Measurements from ENCODE around the gene USF2.

USF2 gene

GRCh38 chr19:35303357-35303915 lies 34.7 kb downstream of the USF2 start:
- no peak for DNase-seq

- no peak for DNase-seq
These were observed 35.3 kb downstream of the USF2 start for GRCh38 chr19:35304036-35304435.

GRCh38 chr19:35305181-35305580 lies 36.4 kb downstream of the USF2 start:
- DNase-seq = no peak

- no peak for DNase-seq
These were observed 37.9 kb downstream of the USF2 start for GRCh38 chr19:35306473-35307246.

GRCh38 chr19:35307931-35308330 lies 39.2 kb downstream of the USF2 start:
- DNase-seq = no peak

- no peak for DNase-seq
These were observed 40.1 kb downstream of the USF2 start for GRCh38 chr19:35308910-35309309.

GRCh38 chr19:35309481-35310279 lies 40.9 kb downstream of the USF2 start:
- DNase-seq = no peak

GRCh38 chr19:35310331-35310730 lies 41.6 kb downstream of the USF2 start:
- no peak for DNase-seq

- DNase-seq = no peak
These were observed 42.2 kb downstream of the USF2 start for GRCh38 chr19:35310811-35311465.

- no peak for DNase-seq
These were observed 43.3 kb downstream of the USF2 start for GRCh38 chr19:35311901-35312665.

- no peak for DNase-seq
These were observed 44.8 kb downstream of the USF2 start for GRCh38 chr19:35313587-35313986.

- DNase-seq = no peak
These were observed 45.3 kb downstream of the USF2 start for GRCh38 chr19:35314031-35314430.

- no peak for DNase-seq
These were observed 46.2 kb downstream of the USF2 start for GRCh38 chr19:35314858-35315470.

- no peak for DNase-seq
These were observed 47.1 kb downstream of the USF2 start for GRCh38 chr19:35315883-35316282.

GRCh38 chr19:35316560-35316959 lies 47.8 kb downstream of the USF2 start:
- DNase-seq = no peak

GRCh38 chr19:35317464-35318043 lies 48.8 kb downstream of the USF2 start:
- no peak for DNase-seq

GRCh38 chr19:35318679-35319448 lies 50.1 kb downstream of the USF2 start:
- DNase-seq = no peak

GRCh38 chr19:35320065-35320713 lies 51.4 kb downstream of the USF2 start:
- no peak for DNase-seq

- no peak for DNase-seq
These were observed 52.5 kb downstream of the USF2 start for GRCh38 chr19:35321291-35321690.

GRCh38 chr19:35322014-35322413 lies 53.3 kb downstream of the USF2 start:
- DNase-seq = no peak

Data from activated CD8-positive, alpha-beta memory T cell treated with anti-CD3 and anti-CD28 coated beads for 24 hours (primary cell).